GM18498 (cell line): ENCODE measurements around the gene LTBP1.

Experiments used
- ATAC-seq: cut with Tn5 transposase; IDR thresholded peaks from one replicate; pipeline ENCODE4 v1.9.1; 2021; ENCODE audit warnings: mild to moderate bottlenecking, moderate library complexity; ENCODE audit not compliant: unreplicated experiment

The LTBP1 gene

GRCh38 chr2:33106115-33106514 lies 159.4 kb downstream of the LTBP1 start:
- no peak for ATAC-seq

- no peak for ATAC-seq
Measured at GRCh38 chr2:33107690-33108482, 161.1 kb downstream of the LTBP1 start.

GRCh38 chr2:33108483-33109443 lies 162.0 kb downstream of the LTBP1 start:
- ATAC-seq, result no peak

GRCh38 chr2:33110461-33110860 lies 163.7 kb downstream of the LTBP1 start:
- no peak for ATAC-seq

- no peak for ATAC-seq
Measured at GRCh38 chr2:33111002-33111446, 164.3 kb downstream of the LTBP1 start.

GRCh38 chr2:33115196-33115595 lies 168.4 kb downstream of the LTBP1 start:
- no peak for ATAC-seq

GRCh38 chr2:33115728-33116127 lies 169.0 kb downstream of the LTBP1 start:
- ATAC-seq, result no peak

- no peak for ATAC-seq
Measured at GRCh38 chr2:33116799-33117198, 170.0 kb downstream of the LTBP1 start.

GRCh38 chr2:33118651-33119050 lies 171.9 kb downstream of the LTBP1 start:
- no peak for ATAC-seq

- no peak for ATAC-seq
Measured at GRCh38 chr2:33121416-33121815, 174.7 kb downstream of the LTBP1 start.

GRCh38 chr2:33121925-33122324 lies 175.2 kb downstream of the LTBP1 start:
- ATAC-seq, result no peak

- no peak for ATAC-seq
Measured at GRCh38 chr2:33122726-33123125, 176.0 kb downstream of the LTBP1 start.

GRCh38 chr2:33123216-33123615 lies 176.5 kb downstream of the LTBP1 start:
- no peak for ATAC-seq

GRCh38 chr2:33126552-33126951 lies 179.8 kb downstream of the LTBP1 start:
- ATAC-seq, result no peak

- ATAC-seq, result no peak
Measured at GRCh38 chr2:33126958-33127357, 180.2 kb downstream of the LTBP1 start.

GRCh38 chr2:33129263-33130053 lies 182.7 kb downstream of the LTBP1 start:
- no peak for ATAC-seq

GRCh38 chr2:33130054-33130447 lies 183.3 kb downstream of the LTBP1 start:
- no peak for ATAC-seq

- no peak for ATAC-seq
Measured at GRCh38 chr2:33130544-33130943, 183.8 kb downstream of the LTBP1 start.

GRCh38 chr2:33131111-33131510 lies 184.4 kb downstream of the LTBP1 start:
- no peak for ATAC-seq

GRCh38 chr2:33131749-33132148 lies 185.0 kb downstream of the LTBP1 start:
- ATAC-seq, result no peak

- no peak for ATAC-seq
Measured at GRCh38 chr2:33133454-33133952, 186.8 kb downstream of the LTBP1 start.
